Endothelial cell (in vitro differentiated cells): ENCODE measurements around the gene C8G. TPM values are rescaled to one million over a fixed set of nuclear protein-coding genes. Genes with fewer than 3 reads are reported as not detected.
A peak's percentile ranks its signal among the peaks of the same experiment; 100 is the strongest.

ENCODE experiments used
- DNase-seq: peaks from one replicate; pipeline ENCODE4 v3.0.0; 2021; ENCODE audit warnings: low spot score
- H3K27ac Mint-ChIP-seq: one replicate; pipeline ENCODE4 v1.8.0; 2021; ENCODE audit warnings: mixed read lengths, inconsistent platforms; ENCODE audit not compliant: unreplicated experiment
- H3K27me3 Mint-ChIP-seq: one replicate; pipeline ENCODE4 v1.8.0; 2021; ENCODE audit warnings: mild to moderate bottlenecking, moderate library complexity, mixed read lengths, inconsistent platforms; ENCODE audit not compliant: unreplicated experiment
- H3K36me3 Mint-ChIP-seq: one replicate; pipeline ENCODE4 v1.8.0; 2021; ENCODE audit warnings: mild to moderate bottlenecking, low read depth, mixed read lengths, inconsistent platforms; ENCODE audit not compliant: unreplicated experiment
- H3K4me1 Mint-ChIP-seq: one replicate; pipeline ENCODE4 v1.8.0; 2021; ENCODE audit warnings: mild to moderate bottlenecking, mixed read lengths, inconsistent platforms; ENCODE audit not compliant: unreplicated experiment
- H3K4me3 Mint-ChIP-seq: one replicate; pipeline ENCODE4 v1.8.0; 2021; ENCODE audit warnings: mild to moderate bottlenecking, mixed read lengths, inconsistent platforms; ENCODE audit not compliant: unreplicated experiment
- H3K9me3 Mint-ChIP-seq: one replicate; pipeline ENCODE4 v1.8.0; 2021; ENCODE audit warnings: mixed read lengths, inconsistent platforms; ENCODE audit not compliant: unreplicated experiment
- CTCF ChIP-seq: fragments of 200-600 bp; sonication (generic); IDR thresholded peaks from one replicate; pipeline ENCODE4 v1.5.0; 2021; ENCODE audit warnings: antibody characterized with exemption; ENCODE audit not compliant: unreplicated experiment
- total RNA-seq: library from RNA; stranded (reverse); fragmentation: NEBNext Ultra II Directional; extraction: Animal tissue kit (Norgen Biotek cat#: 25700); gene quantifications from one replicate; pipeline ENCODE4 v1.2.1, GENCODE V29; 2021; ENCODE audit not compliant: unreplicated experiment

The C8G gene
- total RNA-seq, 1 donor from 2014 or later: 1.1 TPM

DNA sequence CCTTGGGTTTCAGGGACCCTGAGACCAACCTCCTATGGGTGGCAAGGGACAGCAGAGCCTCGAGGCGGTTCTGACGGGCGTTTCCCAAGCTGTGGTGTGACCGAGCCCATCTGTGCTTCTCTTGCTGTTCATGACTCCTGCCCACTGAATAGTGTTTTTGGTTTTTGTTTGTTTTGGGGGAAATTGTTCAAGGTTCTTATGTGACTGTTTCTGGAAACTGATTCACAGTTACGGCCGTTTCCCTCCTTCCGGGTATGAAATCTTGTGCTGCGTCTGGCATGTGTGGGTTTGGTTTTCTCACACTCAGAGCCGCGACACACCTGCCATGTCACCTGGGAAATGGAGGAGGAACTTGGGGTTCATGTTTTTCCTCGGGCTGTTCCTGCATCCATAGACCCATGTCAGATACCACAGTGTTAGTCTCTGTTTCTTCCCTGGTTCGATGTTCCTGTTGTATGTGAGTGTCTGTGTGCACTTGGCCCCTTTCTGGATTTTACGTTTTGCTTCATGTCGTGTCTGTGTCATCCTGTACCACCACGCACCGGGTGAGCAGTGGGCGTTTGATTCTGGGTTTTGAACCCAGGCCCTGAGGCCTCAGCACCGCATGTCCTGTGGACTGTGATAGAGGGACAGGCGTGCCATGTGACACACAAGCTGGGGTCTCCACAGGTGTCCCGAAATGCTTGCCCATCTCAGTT, 29.3 kb upstream of the C8G start:
- no peak for TF ChIP-seq CTCF
- Mint-ChIP-seq H3K36me3 (peaks cover 19% of the 10 kb centered on the region), H3K27ac (no peak overlapping the region), H3K4me1 (no peaks in the 10 kb centered on the region), H3K27me3 (peaks cover 11% of the 10 kb centered on the region), H3K4me3 (peak overlapping the region; percentile 23), H3K9me3 (no peaks in the 10 kb centered on the region)
- no peak for DNase-seq

- peak overlapping the region; percentile 44 for H3K4me3 Mint-ChIP-seq
- H3K36me3 Mint-ChIP-seq: peaks cover 19% of the 10 kb centered on the region
- H3K9me3 Mint-ChIP-seq: no peaks in the 10 kb centered on the region
- peaks cover 11% of the 10 kb centered on the region for H3K27me3 Mint-ChIP-seq
- H3K4me1 Mint-ChIP-seq: no peaks in the 10 kb centered on the region
- DNase-seq: no peak
- no peak overlapping the region for H3K27ac Mint-ChIP-seq
- no peak for TF ChIP-seq CTCF
Observed at GRCh38 chr9:136916330-136917184, 28.5 kb upstream of the C8G start.

GRCh38 chr9:136917902-136918301, 27.1 kb upstream of the C8G start:
- no peaks in the 10 kb centered on the region for H3K9me3 Mint-ChIP-seq
- H3K4me3 Mint-ChIP-seq: no peak overlapping the region
- peaks cover 19% of the 10 kb centered on the region for H3K36me3 Mint-ChIP-seq
- H3K4me1 Mint-ChIP-seq: no peaks in the 10 kb centered on the region
- peaks cover 11% of the 10 kb centered on the region for H3K27me3 Mint-ChIP-seq
- no peak overlapping the region for H3K27ac Mint-ChIP-seq
- no peak for DNase-seq
- TF ChIP-seq CTCF: no peak

DNA sequence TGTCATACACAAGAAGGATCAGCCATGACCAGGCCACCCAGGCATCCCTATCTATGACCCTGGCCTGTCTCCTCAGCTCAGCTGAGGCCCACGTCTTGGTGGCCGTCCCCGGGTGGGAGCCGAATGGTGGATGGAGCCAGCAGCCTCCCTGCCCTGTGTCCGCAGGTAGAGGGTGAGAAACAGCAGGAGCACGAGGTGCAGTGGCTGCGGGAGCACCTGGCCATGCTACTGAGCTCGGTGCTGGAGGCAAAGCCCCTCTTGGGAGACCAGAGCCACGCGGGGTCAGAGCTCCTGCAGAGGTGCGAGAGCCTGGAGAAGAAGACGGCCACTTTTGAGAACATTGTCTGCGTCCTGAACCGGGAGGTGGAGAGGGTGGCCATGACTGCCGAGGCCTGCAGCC, 25.0 kb upstream of the C8G start:
- Mint-ChIP-seq H3K9me3 (no peaks in the 10 kb centered on the region), H3K27me3 (peaks cover 9% of the 10 kb centered on the region), H3K4me3 (peak overlapping the region; percentile 25), H3K36me3 (peaks cover 18% of the 10 kb centered on the region), H3K27ac (no peak overlapping the region), H3K4me1 (no peaks in the 10 kb centered on the region)
- DNase-seq: no peak
- TF ChIP-seq CTCF: no peak

DNA sequence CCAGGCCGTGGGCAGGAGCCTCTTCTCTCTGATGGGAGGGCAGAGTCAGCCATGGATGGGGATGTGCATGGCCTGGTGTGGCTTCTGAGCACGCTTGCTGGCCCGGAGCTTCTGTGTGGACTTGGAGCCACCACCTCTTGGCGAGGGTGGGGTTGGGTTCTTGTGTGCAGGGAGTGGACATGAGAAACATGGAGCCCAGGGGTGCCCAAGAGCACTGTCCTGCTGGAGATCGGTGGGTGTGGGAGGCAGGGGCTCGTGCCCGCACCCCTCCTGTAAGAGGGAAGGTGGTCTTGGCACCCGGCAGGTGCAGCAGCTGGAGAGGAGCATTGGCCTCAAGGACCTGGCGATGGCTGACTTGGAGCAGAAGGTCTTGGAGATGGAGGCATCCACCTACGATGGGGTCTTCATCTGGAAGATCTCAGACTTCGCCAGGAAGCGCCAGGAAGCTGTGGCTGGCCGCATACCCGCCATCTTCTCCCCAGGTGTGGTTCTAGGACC, 24.3 kb upstream of the C8G start:
- Mint-ChIP-seq H3K27ac (no peak overlapping the region), H3K9me3 (no peaks in the 10 kb centered on the region), H3K4me3 (no peak overlapping the region), H3K27me3 (peaks cover 8% of the 10 kb centered on the region), H3K4me1 (no peaks in the 10 kb centered on the region), H3K36me3 (peaks cover 20% of the 10 kb centered on the region)
- no peak for DNase-seq
- no peak for TF ChIP-seq CTCF
